ENCODE results near the gene KIF21A. TPM values are rescaled to one million over a fixed set of nuclear protein-coding genes. Genes with fewer than 3 reads are reported as not detected.
"Not testable (repeated sequence)": the region's sequence is repeated elsewhere in the genome, so short reads cannot be mapped to it uniquely, and the experiment has no call there.

The KIF21A gene
- total RNA-seq, 1 donor from 2014 or later: 3.9 TPM

GRCh38 chr12:39296496-39296895, 146.4 kb downstream of the KIF21A start:
- no peak for TF ChIP-seq CTCF (IDR thresholded peaks at IDR 0.05)
- Mint-ChIP-seq H3K4me1 (ENCODE audit: unreplicated experiment) (no peaks in the 10 kb centered on the region), H3K4me3 (ENCODE audit: unreplicated experiment) (no peak overlapping the region), H3K27me3 (ENCODE audit: unreplicated experiment) (no peaks in the 10 kb centered on the region), H3K27ac (ENCODE audit: unreplicated experiment) (no peak overlapping the region), H3K36me3 (ENCODE audit: unreplicated experiment) (no peaks in the 10 kb centered on the region), H3K9me3 (ENCODE audit: unreplicated experiment) (peaks cover 5% of the 10 kb centered on the region)
- DNase-seq (ENCODE audit: extremely low spot score, unreplicated experiment): no peak

DNA sequence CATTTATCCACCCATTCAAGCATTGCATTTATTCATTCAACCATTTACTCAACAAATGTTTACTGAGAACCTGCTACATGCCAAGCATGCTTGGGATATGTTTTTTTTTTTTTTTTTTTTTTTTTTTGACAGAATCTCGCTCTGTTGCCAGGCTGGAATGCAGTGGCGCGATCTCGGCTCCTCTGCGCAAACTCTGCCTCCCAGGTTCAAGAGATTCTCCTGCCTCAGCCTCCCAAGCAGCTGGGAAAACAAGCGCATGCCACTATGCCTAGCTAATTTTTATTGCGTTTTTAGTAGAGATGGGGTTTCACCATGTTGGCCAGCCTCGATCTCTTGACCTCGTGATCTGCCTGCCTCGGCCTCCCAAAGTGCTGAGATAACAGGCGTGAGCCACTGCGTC, 147.3 kb downstream of the KIF21A start:
- H3K27me3 Mint-ChIP-seq (ENCODE audit: unreplicated experiment); H3K9me3 Mint-ChIP-seq (ENCODE audit: unreplicated experiment); H3K36me3 Mint-ChIP-seq (ENCODE audit: unreplicated experiment); DNase-seq (ENCODE audit: extremely low spot score, unreplicated experiment); H3K4me1 Mint-ChIP-seq (ENCODE audit: unreplicated experiment); H3K27ac Mint-ChIP-seq (ENCODE audit: unreplicated experiment); H3K4me3 Mint-ChIP-seq (ENCODE audit: unreplicated experiment): not testable (repeated sequence)

GRCh38 chr12:39294715-39295114, 148.2 kb downstream of the KIF21A start:
- peaks cover 5% of the 10 kb centered on the region for H3K9me3 Mint-ChIP-seq (ENCODE audit: unreplicated experiment)
- H3K4me3 Mint-ChIP-seq (ENCODE audit: unreplicated experiment): no peak overlapping the region
- no peaks in the 10 kb centered on the region for H3K27me3 Mint-ChIP-seq (ENCODE audit: unreplicated experiment)
- H3K4me1 Mint-ChIP-seq (ENCODE audit: unreplicated experiment): no peaks in the 10 kb centered on the region
- H3K27ac Mint-ChIP-seq (ENCODE audit: unreplicated experiment): no peak overlapping the region
- TF ChIP-seq CTCF (IDR thresholded peaks at IDR 0.05): no peak
- no peak for DNase-seq (ENCODE audit: extremely low spot score, unreplicated experiment)
- H3K36me3 Mint-ChIP-seq (ENCODE audit: unreplicated experiment): no peaks in the 10 kb centered on the region

- H3K9me3 Mint-ChIP-seq (ENCODE audit: unreplicated experiment): peaks cover 5% of the 10 kb centered on the region
- no peaks in the 10 kb centered on the region for H3K36me3 Mint-ChIP-seq (ENCODE audit: unreplicated experiment)
- H3K27ac Mint-ChIP-seq (ENCODE audit: unreplicated experiment): no peak overlapping the region
- DNase-seq (ENCODE audit: extremely low spot score, unreplicated experiment): no peak
- H3K27me3 Mint-ChIP-seq (ENCODE audit: unreplicated experiment): no peaks in the 10 kb centered on the region
- no peak overlapping the region for H3K4me3 Mint-ChIP-seq (ENCODE audit: unreplicated experiment)
- TF ChIP-seq CTCF (IDR thresholded peaks at IDR 0.05): no peak
- no peaks in the 10 kb centered on the region for H3K4me1 Mint-ChIP-seq (ENCODE audit: unreplicated experiment)
Measured at GRCh38 chr12:39292125-39292630, 150.7 kb downstream of the KIF21A start.

GRCh38 chr12:39287817-39288216, 155.1 kb downstream of the KIF21A start:
- DNase-seq (ENCODE audit: extremely low spot score, unreplicated experiment): no peak
- Mint-ChIP-seq H3K9me3 (ENCODE audit: unreplicated experiment) (no peaks in the 10 kb centered on the region), H3K4me1 (ENCODE audit: unreplicated experiment) (no peaks in the 10 kb centered on the region), H3K4me3 (ENCODE audit: unreplicated experiment) (no peak overlapping the region), H3K27me3 (ENCODE audit: unreplicated experiment) (peaks cover 12% of the 10 kb centered on the region), H3K36me3 (ENCODE audit: unreplicated experiment) (no peaks in the 10 kb centered on the region), H3K27ac (ENCODE audit: unreplicated experiment) (no peak overlapping the region)
- no peak for TF ChIP-seq CTCF (IDR thresholded peaks at IDR 0.05)

DNA sequence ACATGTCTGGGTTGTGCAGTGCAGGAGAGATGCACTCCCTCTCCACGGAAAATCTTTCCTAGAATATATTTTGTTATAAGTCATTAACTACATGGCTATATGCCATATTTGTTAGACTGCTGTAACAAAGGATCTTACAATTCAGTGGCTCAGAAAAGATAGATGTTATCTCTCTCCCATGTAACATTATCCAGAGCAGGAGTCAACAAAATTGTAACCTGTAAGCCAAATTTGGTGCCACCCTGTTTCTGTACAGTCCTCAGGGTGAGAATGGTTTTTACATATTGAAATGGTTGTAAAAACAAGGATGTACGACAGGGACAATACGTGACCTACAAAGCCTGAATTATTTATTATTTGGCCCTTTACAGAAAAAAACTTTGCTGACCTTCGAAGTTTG, 155.5 kb downstream of the KIF21A start:
- Mint-ChIP-seq H3K9me3 (ENCODE audit: unreplicated experiment) (no peaks in the 10 kb centered on the region), H3K27me3 (ENCODE audit: unreplicated experiment) (peaks cover 13% of the 10 kb centered on the region), H3K36me3 (ENCODE audit: unreplicated experiment) (no peaks in the 10 kb centered on the region), H3K27ac (ENCODE audit: unreplicated experiment) (no peak overlapping the region), H3K4me1 (ENCODE audit: unreplicated experiment) (no peaks in the 10 kb centered on the region), H3K4me3 (ENCODE audit: unreplicated experiment) (no peak overlapping the region)
- TF ChIP-seq CTCF (IDR thresholded peaks at IDR 0.05): no peak
- no peak for DNase-seq (ENCODE audit: extremely low spot score, unreplicated experiment)
